PC-9 (cell line): ENCODE measurements around the gene NTNG2. TPM values are rescaled to one million over a fixed set of nuclear protein-coding genes. Genes with fewer than 3 reads are reported as not detected.

Experiments
- BruUV-seq: library from RNA; stranded (reverse); fragments of 400-500 nt; replicated peaks from 2 replicates; lab custom pipeline; 2021; lab: Mats Ljungman, UMichigan
- CTCF ChIA-PET: fragments of 300-600 bp; sonication (Branson Sonifier 250); formaldehyde crosslinking; loops from one replicate; lab custom pipeline; 2022; ENCODE audit warnings: antibody characterized with exemption; lab: Charles Lee
- POLR2A ChIA-PET: fragments of 300-600 bp; sonication (Branson Sonifier 250); formaldehyde crosslinking; loops from one replicate; lab custom pipeline; 2022; ENCODE audit warnings: antibody characterized with exemption; ENCODE audit not compliant: unreplicated experiment; lab: Charles Lee
- DNase-seq, 2 experiments: peaks; one replicate each; pipeline versions ENCODE4 v3.0.0 to v3.0.0-alpha.2; 2015 to 2022; ENCODE audit warnings: mixed read lengths in 1 of 2
- H2AFZ ChIP-seq: fragments of 200-600 bp; sonication (generic); 2 replicates; pipeline ENCODE4 v1.8.1; 2017; ENCODE audit warnings: antibody characterized with exemption
- H3F3A ChIP-seq: fragments of 200-600 bp; sonication (generic); 2 replicates; pipeline ENCODE4 v1.8.1; 2017; ENCODE audit warnings: antibody characterized with exemption, mild to moderate bottlenecking, low read depth; ENCODE audit not compliant: insufficient read depth
- H3K27ac ChIP-seq: fragments of 200-600 bp; sonication (generic); 2 replicates; pipeline ENCODE4 v1.6.1; 2016; ENCODE audit warnings: mixed run types
- H3K27me3 ChIP-seq: fragments of 200-600 bp; sonication (generic); 2 replicates; pipeline ENCODE4 v1.6.1; 2016; ENCODE audit warnings: low read depth, mixed run types; ENCODE audit not compliant: insufficient read depth
- H3K36me3 ChIP-seq: fragments of 200-600 bp; sonication (generic); 2 replicates; pipeline ENCODE4 v1.6.1; 2016; ENCODE audit warnings: low read depth, mixed run types
- H3K4me1 ChIP-seq: fragments of 200-600 bp; sonication (generic); replicated peaks from 2 replicates; pipeline ENCODE4 v1.6.1; 2016; ENCODE audit warnings: mixed run types; ENCODE audit not compliant: insufficient read depth
- H3K4me2 ChIP-seq: fragments of 200-600 bp; sonication (generic); 2 replicates; pipeline ENCODE4 v1.6.1; 2017; ENCODE audit warnings: mixed run types
- H3K4me3 ChIP-seq: fragments of 200-600 bp; sonication (generic); 2 replicates; pipeline ENCODE4 v1.6.1; 2016; ENCODE audit warnings: mixed run types
- H3K79me2 ChIP-seq: fragments of 200-600 bp; sonication (generic); 2 replicates; pipeline ENCODE4 v1.6.1; 2017; ENCODE audit warnings: low read depth, mixed run types
- H3K9me2 ChIP-seq: fragments of 200-600 bp; sonication (generic); 2 replicates; pipeline ENCODE4 v1.8.1; 2017; ENCODE audit warnings: mild to moderate bottlenecking; ENCODE audit not compliant: insufficient read depth
- H3K9me3 ChIP-seq: fragments of 200-600 bp; sonication (generic); 2 replicates; pipeline ENCODE4 v1.8.1; 2016; ENCODE audit warnings: low read depth; ENCODE audit not compliant: insufficient read depth
- H4K20me1 ChIP-seq: fragments of 200-600 bp; sonication (generic); 2 replicates; pipeline ENCODE4 v1.8.1; 2017; ENCODE audit not compliant: insufficient read depth
- CTCF ChIP-seq: fragments of 200-600 bp; sonication (generic); conservative IDR thresholded peaks from 2 replicates; pipeline ENCODE4 v1.6.1; 2017; ENCODE audit warnings: mixed run types, antibody characterized with exemption, mild to moderate bottlenecking, moderate library complexity
- EZH2 ChIP-seq: fragments of 200-600 bp; sonication (generic); IDR thresholded peaks from 2 replicates; pipeline ENCODE4 v1.8.0; 2017; ENCODE audit warnings: antibody characterized with exemption, low read depth
- intact Hi-C: fragments of 100-400 bp; cut with micrococcal nuclease; formaldehyde crosslinking; loops from one replicate; pipeline ENCODE4 v1.10.0; 2022; ENCODE audit not compliant: unreplicated experiment
- total RNA-seq: library from RNA; stranded (reverse); gene quantifications from 2 replicates; pipeline ENCODE4 v1.2.3, GENCODE V29; 2021

Gene NTNG2
- total RNA-seq, 1 experiment from 2014 or later: not detected

- DNase-seq: no peak
- Histone ChIP-seq H3K27ac (no peak overlapping the region), H2AFZ (no peak overlapping the region), H3K27me3 (peaks cover 95% of the 10 kb centered on the region), H3K4me2 (no peak overlapping the region), H3K36me3 (no peaks in the 10 kb centered on the region), H3K4me1 (no peaks in the 10 kb centered on the region), H3K9me3 (no peaks in the 10 kb centered on the region), H3K79me2 (no peaks in the 10 kb centered on the region), H3K4me3 (no peak overlapping the region), H4K20me1 (no peaks in the 10 kb centered on the region), H3K9me2 (no peaks in the 10 kb centered on the region), H3F3A (no peaks in the 10 kb centered on the region)
- BruUV-seq: no TSS peak
- POLR2A ChIA-PET: interaction anchor here (0.6 kb wide), 1 partner anchor 9 kb away, joined by 4 read pairs; no protein-coding TSS in a partner anchor
- CTCF ChIA-PET: no interaction called here
- TF ChIP-seq EZH2 (no peak), CTCF (no peak)
- intact Hi-C loops: no loop called here
Measured at GRCh38 chr9:132117694-132118093, 44.2 kb upstream of the NTNG2 start.

- ChIA-PET POLR2A (no interaction called here), CTCF (no interaction called here)
- no peaks in the 10 kb centered on the region for H3K9me2 ChIP-seq
- no peak for DNase-seq
- H3K27me3 ChIP-seq: peaks cover 97% of the 10 kb centered on the region
- H2AFZ ChIP-seq: no peak overlapping the region
- no peak overlapping the region for H3K4me3 ChIP-seq
- no peaks in the 10 kb centered on the region for H3K4me1 ChIP-seq
- H3K79me2 ChIP-seq: no peaks in the 10 kb centered on the region
- no peaks in the 10 kb centered on the region for H3F3A ChIP-seq
- no peak for TF ChIP-seq CTCF
- TF ChIP-seq EZH2: no peak
- BruUV-seq: no TSS peak
- no peaks in the 10 kb centered on the region for H3K36me3 ChIP-seq
- no peaks in the 10 kb centered on the region for H4K20me1 ChIP-seq
- no peak overlapping the region for H3K4me2 ChIP-seq
- no peak overlapping the region for H3K27ac ChIP-seq
- intact Hi-C loops: no loop called here
- H3K9me3 ChIP-seq: no peaks in the 10 kb centered on the region
Measured at GRCh38 chr9:132121021-132121420, 40.8 kb upstream of the NTNG2 start.

GRCh38 chr9:132124800-132125199, 37.1 kb upstream of the NTNG2 start:
- Histone ChIP-seq H3K36me3 (no peaks in the 10 kb centered on the region), H3K4me3 (no peak overlapping the region), H4K20me1 (no peaks in the 10 kb centered on the region), H3K4me1 (no peaks in the 10 kb centered on the region), H3K79me2 (no peaks in the 10 kb centered on the region), H3F3A (no peaks in the 10 kb centered on the region), H2AFZ (no peak overlapping the region), H3K4me2 (no peak overlapping the region), H3K9me2 (no peaks in the 10 kb centered on the region), H3K27ac (no peak overlapping the region), H3K27me3 (peaks cover 97% of the 10 kb centered on the region), H3K9me3 (no peaks in the 10 kb centered on the region)
- no TSS peak for BruUV-seq
- intact Hi-C loops: no loop called here
- ChIA-PET CTCF (interaction anchor here (0.7 kb wide), 1 partner anchor 384 kb away, joined by 3 read pairs; no protein-coding TSS in a partner anchor), POLR2A (no interaction called here)
- TF ChIP-seq EZH2 (no peak), CTCF (no peak)
- no peak for DNase-seq
